ENCODE measurements around the gene ZNF594. TPM values are rescaled to one million over a fixed set of nuclear protein-coding genes. Genes with fewer than 3 reads are reported as not detected.

ZNF594 gene
- total and polyA plus RNA-seq, 2 of the 8 experiments (the other 6 are each of a cell fraction or from before 2014, with no cell fraction given), result 3.6 to 14.3 TPM

- no peak overlapping the region for H2BK15ac ChIP-seq (ENCODE audit: low read length)
- no peak overlapping the region for H2BK5ac ChIP-seq (ENCODE audit: low read depth, low read length)
- no peak overlapping the region for H2BK20ac ChIP-seq (ENCODE audit: low read length)
- no peaks in the 10 kb centered on the region for H3K27me3 ChIP-seq (replicated peaks in 1 of 4; ENCODE audit: control insufficient read depth in 3 of 4, extremely low read depth in 1 of 4, insufficient read depth in 3 of 4, low read length in 3 of 4)
- no peak overlapping the region for H2BK12ac ChIP-seq (ENCODE audit: low read depth, low read length)
- H3K9me3 ChIP-seq (ENCODE audit: insufficient read depth in 2 of 2, low read depth in 1 of 2, low read length in 1 of 2), result peaks cover 90 to 93% of the 10 kb centered on the region in 2 experiments
- FAIRE-seq (no peak), DNase-seq (ENCODE audit: low read depth in 1 of 2, low spot score in 2 of 2) (no peak)
- no peak overlapping the region for H3K18ac ChIP-seq (ENCODE audit: extremely low read depth, low read length)
- H3K56ac ChIP-seq (replicated peaks; ENCODE audit: insufficient read length, low read depth, low read length), result no peak overlapping the region
- H4K8ac ChIP-seq (ENCODE audit: extremely low read depth, insufficient read depth, low read length), result no peak overlapping the region
- no peak overlapping the region for H3K23ac ChIP-seq (ENCODE audit: insufficient read length)
- H4K20me1 ChIP-seq (replicated peaks in 1 of 2; ENCODE audit: control insufficient read depth in 1 of 2, insufficient read depth in 2 of 2, low read length in 2 of 2), result no peaks in the 10 kb centered on the region
- no peak overlapping the region for H2AFZ ChIP-seq (ENCODE audit: low read length)
- H3K4ac ChIP-seq (replicated peaks; ENCODE audit: insufficient read length, low read depth, low read length), result no peak overlapping the region
- H3K79me1 ChIP-seq (ENCODE audit: low read depth, low read length), result no peaks in the 10 kb centered on the region
- ChIA-PET CTCF (ENCODE audit: partially characterized antibody) (interaction anchor here (1.2 kb wide), 1 partner anchor 128 kb away, joined by 3 read pairs; no protein-coding TSS in a partner anchor), POLR2A (ENCODE audit: partially characterized antibody) (interaction anchor here (1.0 to 3.4 kb wide), 4 partner anchors 8 to 79 kb away, joined by 3 to 23 read pairs (median 8); partner anchors contain the start of genes ZNF232 and ZNF594)
- peak overlapping the region in 1 of 4 experiments; percentile 22; a peak in 1 of 8 replicates for H3K4me3 ChIP-seq (ENCODE audit: extremely low read depth in 1 of 4, insufficient read depth in 2 of 4, low read depth in 3 of 4, low read length in 4 of 4)
- H3K79me2 ChIP-seq (ENCODE audit: control insufficient read depth in 1 of 2, insufficient read depth in 2 of 2, low read length in 2 of 2), result no peaks in the 10 kb centered on the region
- no peaks in the 10 kb centered on the region for H3K4me1 ChIP-seq (replicated peaks in 1 of 4; ENCODE audit: control insufficient read depth in 3 of 4, insufficient read depth in 4 of 4, low read length in 3 of 4)
- no peak overlapping the region for H3K4me2 ChIP-seq (ENCODE audit: insufficient read depth in 1 of 2, low read depth in 2 of 2, low read length in 2 of 2)
- peaks cover 0 to 80% (median 25%) of the 10 kb centered on the region in 4 experiments; a peak in 5 of 8 replicates for H3K36me3 ChIP-seq (ENCODE audit: control insufficient read depth in 2 of 4, insufficient read depth in 4 of 4, low read length in 3 of 4)
- H4K5ac ChIP-seq (ENCODE audit: insufficient read length, low read depth, low read length), result no peak overlapping the region
- H3K23me2 ChIP-seq (ENCODE audit: low read depth, low read length), result no peaks in the 10 kb centered on the region
- no peak overlapping the region for H4K91ac ChIP-seq (replicated peaks; ENCODE audit: insufficient read length, low read length)
- no peak overlapping the region for H3K14ac ChIP-seq (ENCODE audit: insufficient read length)
- no peak overlapping the region for H2AK5ac ChIP-seq (ENCODE audit: low read depth, low read length)
- TF ChIP-seq RNF2 (IDR thresholded peaks at IDR 0.05; ENCODE audit: borderline replicate concordance, low read depth, low read length, missing control alignments, poor library complexity, severe bottlenecking), result no peak
- peak; percentile 66; the same call in 1 of the 2 replicates for TF ChIP-seq ZNF274 (IDR thresholded peaks at IDR 0.05; ENCODE audit: borderline replicate concordance, extremely low read depth, low read length)
- no peak overlapping the region for H3K9ac ChIP-seq (replicated peaks in 1 of 4; ENCODE audit: extremely low read depth in 1 of 4, low read depth in 3 of 4, low read length in 3 of 4)
- H2BK120ac ChIP-seq (replicated peaks; ENCODE audit: low read depth, low read length), result no peak overlapping the region
- no peak overlapping the region for H3K27ac ChIP-seq (ENCODE audit: low read depth, low read length)
Observed at GRCh38 chr17:5183410-5183793, 8.3 kb downstream of the ZNF594 start.

Measured in H1 (cell line).